CD4-positive, alpha-beta T cell treated with Interleukin-15 for 1 hour (primary cell): Measurements from ENCODE around the gene ZNF609.
"Not testable (repeated sequence)": the region's sequence is repeated elsewhere in the genome, so short reads cannot be mapped to it uniquely, and the experiment has no call there.

ENCODE experiments used
- DNase-seq: peaks from one replicate; pipeline ENCODE4 v3.0.0-alpha.2; 2020

Gene ZNF609

GRCh38 chr15:64459066-64459781 lies 1.2 kb upstream of the ZNF609 start:
- DNase-seq, result no peak

DNA sequence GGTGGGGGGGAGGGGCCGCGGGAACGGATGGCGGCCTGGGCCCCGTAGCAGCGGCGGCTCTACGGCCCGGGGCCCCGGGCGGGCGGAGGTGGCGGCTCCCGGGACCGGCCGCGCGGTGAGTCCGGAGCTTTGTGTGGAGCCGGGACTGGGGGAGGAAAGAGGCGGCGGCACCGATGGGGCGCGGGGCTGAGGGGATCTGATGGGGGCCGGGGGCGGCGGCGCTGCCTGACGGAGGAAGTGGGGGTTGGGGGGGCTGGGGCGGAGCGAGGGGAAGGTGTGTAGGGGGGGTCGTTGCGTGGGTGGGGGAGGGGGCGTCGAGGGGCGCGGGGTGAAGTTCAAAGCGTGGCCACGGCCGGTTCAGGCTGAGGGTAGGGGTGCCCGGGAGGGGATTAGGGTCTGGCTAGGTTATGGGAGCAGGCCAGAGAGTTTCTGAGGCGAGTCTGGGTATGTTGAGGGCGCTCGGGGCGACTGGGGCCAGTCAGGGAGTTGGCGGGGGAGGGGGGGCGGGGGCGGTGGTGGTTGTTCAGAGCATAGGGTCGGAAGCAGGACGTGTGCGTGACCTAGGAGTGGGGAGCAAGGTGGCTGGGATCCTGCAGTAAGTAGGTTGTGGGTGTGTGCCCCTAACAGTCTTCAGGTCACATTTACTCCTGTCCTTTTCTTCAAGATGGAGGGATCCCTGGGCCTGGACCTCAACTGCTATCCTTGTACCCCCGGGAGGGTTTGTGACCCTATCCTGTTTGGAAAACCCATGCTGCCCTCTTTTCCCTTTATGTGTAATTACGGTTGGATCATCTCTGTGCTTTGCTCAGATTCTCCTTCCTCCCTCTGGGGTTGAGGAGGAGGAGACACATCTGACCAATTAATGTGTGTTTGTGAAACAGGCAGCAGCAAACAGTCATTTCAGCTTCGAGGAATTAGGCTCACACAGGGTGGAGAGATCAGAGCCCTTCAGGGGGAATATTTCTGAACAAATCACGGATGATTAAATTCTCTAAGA lies 644 bp downstream of the ZNF609 start:
- DNase-seq, result no peak

DNA sequence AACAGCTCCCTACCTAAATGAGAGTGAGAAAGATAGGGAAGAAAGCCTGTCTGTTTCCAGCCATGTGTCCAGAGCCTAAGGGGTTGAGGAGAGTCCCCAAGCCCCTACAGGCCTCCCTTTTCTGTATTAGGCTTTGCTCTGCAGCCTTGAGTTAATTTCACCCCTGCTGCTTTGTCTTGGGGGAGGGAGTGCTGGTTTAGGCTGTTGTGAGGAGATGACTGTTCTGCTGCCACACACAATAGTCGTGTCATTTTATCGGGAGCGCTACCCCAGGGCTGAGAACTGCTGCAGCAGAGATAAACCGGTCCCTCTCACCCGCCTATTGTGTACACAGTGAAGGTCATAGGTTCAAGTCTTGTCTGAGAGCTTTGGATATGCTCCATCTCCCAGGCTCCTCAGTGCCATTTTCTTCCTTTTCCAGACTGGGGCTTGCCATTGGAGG lies 1.4 kb downstream of the ZNF609 start:
- no peak for DNase-seq

GRCh38 chr15:64462492-64462891 lies 2.1 kb downstream of the ZNF609 start:
- no peak for DNase-seq

GRCh38 chr15:64464276-64465005 lies 4.1 kb downstream of the ZNF609 start:
- DNase-seq, result no peak

DNA sequence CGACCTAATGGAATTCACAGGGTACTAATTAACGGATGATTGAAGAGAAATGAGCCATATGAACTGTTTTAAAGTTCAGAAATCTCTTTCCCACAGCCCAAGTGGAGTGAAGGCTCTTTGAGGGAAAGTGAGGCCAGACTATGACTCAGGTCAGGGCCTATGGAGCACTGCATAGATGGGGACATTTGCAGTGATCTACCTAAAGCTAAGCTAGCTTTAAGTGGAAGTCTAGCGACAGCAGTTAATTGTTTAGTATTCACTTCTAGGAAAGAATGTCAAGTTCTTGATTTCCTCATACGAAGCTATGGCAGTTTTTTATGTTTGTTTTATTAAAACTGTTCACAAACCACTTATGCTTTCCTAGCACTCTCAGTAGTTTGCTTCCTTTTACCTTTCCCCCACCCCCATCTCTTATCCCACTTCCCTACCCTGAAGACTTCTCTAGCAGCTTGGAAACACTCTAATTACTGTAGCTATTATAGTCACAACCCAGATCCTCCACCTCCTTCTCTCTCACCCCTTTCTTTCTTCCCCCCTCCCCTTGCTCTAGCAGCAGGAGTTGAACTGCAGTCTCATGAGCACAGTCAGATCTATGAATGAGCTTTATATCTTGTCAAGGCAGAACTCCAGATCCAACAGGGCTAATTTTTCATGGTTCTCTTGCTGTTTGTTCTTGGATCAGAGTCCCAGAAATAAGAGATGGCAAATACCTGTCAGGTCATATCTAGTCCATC lies 6.2 kb downstream of the ZNF609 start:
- DNase-seq, result no peak

DNA sequence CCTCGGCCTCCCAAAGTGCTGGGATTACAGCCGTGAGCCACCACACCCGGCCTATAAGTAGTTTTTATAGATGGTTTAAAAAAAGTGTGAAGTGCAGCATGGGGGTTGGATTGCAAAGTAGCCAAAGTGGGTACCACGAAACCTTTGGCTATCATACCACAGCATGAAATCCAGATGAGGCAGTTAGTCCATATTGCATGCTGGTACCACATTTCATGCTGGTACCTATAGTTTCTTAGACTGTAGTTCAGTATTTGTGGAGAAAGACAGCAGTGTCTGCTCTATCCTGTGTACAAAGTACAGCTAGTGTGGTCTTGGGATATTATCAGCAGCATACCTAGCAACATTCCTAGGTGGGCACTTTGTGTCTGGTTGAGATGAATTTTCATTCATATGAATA lies 11.8 kb downstream of the ZNF609 start:
- DNase-seq, result no peak

DNA sequence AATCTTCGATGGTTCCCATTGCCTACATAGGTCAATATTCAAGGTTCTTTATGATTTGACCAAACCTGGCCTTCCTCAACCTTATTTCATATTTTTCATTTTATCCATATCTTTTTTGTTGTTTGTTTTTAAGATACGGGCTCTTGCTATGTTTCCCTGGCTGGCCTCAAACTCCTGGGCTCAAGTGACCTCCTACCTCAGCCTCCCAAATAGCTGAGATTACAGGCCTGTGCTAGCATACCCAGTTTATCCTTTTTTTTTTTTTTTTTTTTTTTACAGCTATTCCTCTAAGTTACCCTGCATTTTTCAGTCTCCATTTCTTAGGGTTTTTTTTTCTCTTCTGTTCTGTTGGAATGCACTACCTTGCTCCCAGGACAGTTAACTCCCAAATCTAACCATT lies 14.5 kb downstream of the ZNF609 start:
- DNase-seq, result no peak

GRCh38 chr15:64476550-64476949 lies 16.2 kb downstream of the ZNF609 start:
- DNase-seq, result no peak

DNA sequence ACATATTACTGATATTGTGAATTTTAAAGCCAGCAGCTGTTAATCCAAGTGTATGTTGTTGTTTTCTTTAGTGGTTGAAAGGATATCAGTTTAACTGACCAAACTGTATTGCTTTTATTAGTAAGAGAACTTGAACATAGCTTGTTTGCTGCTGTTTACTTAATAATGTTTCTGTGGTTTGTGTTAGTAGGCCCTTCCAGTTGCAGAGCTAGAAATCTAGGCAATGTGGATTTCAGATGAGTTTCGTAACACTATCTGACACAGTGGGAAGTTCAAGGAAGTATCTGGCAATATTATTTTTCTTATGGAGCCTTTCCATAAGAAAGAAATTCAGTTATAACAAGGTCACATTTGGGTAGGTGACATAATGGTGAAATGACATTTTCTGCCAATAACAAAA lies 18.5 kb downstream of the ZNF609 start:
- no peak for DNase-seq

GRCh38 chr15:64480891-64481290 lies 20.5 kb downstream of the ZNF609 start:
- no peak for DNase-seq

DNA sequence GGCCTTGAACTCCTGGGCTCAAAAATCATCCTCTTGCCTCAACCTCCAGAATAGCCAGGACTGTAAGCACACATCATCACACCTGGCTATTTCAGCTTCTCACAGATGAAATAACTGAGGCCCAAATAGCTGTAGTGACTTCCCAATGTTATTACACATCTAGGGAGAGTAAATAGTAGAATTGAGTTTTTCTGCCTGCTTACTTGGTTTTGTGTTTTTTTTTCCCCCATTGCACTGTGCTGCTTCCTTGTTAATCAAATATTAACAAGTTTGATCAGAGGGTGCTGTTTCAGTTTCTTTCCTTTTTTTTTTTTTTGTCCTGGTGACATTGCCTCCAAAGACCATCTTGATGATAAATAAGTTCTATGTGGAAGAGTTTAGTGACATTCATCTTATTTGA lies 23.4 kb downstream of the ZNF609 start:
- no peak for DNase-seq

DNA sequence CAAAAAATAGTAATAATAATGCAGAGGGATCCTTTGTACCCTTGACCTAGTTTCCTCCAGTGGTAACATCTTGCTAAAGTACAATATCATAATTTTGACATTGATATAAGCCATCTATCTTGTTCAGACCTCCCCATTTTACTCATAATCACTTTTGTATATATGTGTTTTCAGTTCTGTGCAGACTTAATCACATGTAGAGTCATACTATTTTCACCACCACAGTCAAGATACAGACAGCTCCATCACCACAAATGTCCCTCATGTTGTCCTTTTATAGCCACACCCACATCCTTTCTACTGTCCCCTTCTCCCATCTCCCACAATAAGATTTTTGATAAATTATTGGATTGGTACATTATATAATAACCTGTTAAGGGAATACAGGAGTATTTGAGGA lies 25.4 kb downstream of the ZNF609 start:
- no peak for DNase-seq

DNA sequence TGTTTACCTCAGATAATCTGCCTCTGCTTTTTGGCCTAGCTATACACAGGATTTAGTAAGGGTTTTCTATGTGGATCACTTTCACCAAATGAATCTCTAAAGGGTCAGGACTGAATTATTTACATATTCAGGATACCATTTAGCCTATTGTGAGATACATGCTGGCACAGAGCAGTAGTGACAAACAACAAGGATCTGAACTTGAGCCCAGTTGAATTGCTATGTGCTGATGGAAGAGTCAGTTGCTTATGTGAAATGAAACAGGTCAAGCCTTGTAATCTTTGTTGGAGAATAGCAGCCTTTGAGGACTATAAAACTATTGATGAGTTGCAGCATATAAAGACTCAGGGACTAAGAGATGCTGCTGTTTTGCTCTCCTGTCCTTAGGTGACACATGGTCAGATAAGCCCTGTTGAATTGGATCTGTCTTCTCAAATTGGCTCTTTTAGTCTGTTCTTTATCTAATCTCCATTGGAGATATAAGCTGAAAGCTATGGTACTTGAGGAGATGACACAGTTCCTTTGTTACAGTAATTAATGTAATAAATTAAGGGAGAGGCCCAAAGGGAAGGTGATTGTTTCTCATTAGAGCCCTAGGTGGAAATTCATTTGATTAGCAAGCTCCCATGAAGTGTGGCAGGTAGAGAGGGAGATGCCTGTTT lies 30.4 kb downstream of the ZNF609 start:
- no peak for DNase-seq

DNA sequence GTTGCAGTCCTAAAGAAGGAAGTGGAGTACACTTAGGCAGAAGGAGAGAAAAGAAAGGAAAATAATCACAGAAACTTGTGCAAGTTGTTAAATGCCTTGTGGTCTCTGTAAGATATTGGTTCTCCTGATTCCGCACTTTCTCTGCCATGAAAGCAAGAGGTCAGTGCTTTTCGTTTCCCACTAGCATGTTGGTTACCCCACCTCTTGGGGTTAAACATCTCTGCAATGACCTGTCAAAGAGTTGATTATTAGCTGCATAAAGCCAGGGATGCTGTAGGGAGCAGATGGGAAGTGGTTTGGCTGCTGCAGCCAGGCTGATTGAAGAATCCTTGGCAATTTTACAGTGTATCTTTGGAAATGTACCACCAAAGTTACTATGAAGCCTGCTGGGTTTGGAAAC lies 33.3 kb downstream of the ZNF609 start:
- no peak for DNase-seq

DNA sequence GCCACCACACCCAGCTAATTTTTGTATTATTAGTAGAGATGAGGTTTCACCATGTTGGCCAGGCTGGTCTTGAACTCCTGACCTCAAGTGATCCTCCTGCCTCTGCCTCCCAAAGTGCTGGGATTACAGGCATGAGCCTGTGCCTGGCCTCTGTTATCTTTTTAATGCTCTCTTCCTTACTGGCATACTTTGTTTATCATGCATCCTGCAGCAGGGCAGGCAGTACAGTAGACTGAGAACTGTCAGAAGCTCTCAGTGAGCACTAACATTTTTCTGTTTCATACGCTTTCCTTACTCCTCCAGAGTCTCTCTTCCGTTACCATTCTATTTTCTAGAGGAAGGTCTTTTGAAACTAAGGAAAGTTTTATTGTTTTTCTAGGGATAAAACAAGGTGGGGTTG lies 35.6 kb downstream of the ZNF609 start:
- not testable (repeated sequence) for DNase-seq

DNA sequence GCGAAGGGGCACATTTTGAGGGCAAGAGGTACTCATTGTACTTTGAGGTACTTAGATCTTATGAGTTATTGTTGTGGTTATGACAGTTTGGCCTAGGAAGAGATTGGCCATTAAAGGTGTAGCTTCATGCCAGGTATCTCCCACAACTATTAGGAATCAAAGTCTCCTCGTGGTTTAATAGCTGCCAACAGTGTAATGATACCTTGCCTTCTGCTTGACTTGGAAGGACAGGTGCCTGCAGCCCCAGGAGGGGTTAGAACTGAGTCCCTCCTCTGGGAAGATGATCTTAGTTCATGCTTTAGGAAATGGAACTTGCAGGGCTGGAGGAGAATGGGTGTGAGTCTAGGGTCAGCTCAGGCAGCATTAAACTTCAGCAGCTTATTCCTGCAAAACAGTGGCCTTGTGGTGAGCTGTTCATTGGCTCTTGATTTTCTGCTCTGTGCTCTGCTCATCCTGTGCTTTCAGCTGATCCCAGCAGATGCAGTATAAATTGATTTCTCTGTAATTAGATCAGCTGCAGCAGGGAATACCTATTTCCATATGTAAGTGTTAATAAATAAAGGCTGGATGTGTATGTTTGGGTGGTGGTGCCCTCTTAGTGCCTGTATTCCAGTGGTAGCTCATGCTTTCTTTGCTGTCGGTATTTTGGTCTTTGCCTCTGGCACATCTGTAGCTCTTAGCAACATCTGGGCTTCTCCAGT lies 40.5 kb downstream of the ZNF609 start:
- DNase-seq, result no peak

DNA sequence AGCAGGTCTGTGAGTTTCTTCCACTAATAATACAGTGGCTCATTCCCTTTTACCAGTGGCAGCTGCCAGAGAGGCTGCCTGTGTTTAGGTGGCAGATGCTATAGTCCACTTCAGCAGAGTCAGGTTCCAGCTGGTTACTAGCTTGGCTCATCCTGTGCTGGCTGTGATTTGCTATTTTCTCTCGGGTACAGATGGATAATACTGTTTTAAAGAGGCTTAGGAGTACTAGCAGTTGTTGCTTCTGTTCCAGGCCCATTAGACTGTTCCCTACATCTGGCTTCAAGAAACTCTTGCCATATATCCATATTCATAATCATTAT lies 41.0 kb downstream of the ZNF609 start:
- no peak for DNase-seq

DNA sequence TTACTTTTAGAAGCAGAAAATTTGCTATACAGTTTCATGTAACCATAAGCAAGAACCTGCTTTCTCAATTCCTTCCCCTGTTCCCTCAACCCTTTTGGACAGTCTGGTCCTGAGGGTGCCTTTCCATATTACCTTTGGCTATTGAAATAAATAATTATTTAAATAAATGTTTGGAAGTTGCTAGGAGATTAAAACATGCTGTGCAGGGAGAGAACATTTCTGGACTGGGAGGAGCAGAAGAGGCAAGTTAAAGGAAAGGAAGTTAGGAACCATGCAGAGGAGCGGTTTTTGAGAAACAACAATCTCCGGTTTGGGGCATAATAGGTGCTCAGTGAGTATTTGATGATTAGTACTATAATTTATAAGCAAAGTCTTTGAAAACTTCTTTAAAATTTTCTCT lies 41.8 kb downstream of the ZNF609 start:
- no peak for DNase-seq

DNA sequence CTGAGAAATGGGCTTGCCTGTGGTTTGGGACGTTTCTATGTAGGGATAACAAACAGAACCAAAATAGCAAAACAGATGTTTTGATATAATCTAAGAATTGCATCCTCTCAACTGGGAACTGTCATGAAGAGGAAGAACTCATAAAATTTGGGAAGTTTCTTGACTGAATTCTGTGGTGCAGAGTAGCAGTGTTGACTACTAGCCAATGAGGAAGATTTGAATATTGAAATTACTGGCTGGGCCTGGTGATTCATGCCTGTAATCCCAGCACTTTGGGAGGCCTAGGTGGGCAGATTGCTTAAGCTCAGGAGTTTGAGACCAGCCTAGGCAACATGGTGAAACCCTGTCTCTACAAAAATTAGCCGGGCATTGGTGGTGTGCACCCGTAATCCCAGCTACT lies 42.2 kb downstream of the ZNF609 start:
- no peak for DNase-seq

DNA sequence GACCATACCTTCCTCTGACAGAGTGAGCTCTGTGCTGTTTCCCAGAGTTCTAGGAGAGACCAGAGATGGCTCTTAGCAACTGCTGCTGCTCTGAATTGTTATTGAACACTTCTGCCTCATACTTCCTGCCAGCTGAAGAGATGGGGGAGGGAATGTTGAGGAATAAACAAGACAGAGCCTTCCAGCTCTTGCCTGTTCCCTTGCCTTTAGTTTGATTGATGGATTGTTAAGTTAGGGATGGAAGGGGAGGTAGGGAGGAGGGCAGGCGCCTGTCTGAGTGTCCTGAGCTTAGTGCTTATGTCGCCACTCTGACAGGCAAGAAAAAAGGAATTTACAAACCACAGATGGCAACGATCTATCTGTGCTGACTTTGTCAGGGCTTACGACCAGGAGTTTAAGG lies 42.8 kb downstream of the ZNF609 start:
- DNase-seq, result no peak

DNA sequence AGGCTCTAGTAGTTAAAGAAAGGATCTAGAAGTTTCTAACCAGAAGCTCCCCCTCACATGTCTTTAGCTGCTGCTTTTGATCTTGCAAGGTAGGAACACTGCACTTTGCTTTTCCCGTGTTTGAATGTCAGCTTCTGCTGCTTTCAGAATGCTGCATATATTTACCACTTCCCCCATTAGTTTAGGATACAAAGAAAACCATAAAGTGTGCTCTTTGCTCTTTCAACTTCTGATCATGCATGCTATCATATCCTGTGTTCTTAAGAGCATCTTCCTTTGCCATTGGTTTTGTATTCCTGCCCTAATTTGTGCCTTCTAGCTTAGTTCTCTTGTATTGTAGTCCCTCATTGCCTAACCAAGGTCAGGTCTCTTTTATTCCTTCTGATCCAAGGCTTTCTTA lies 43.3 kb downstream of the ZNF609 start:
- DNase-seq, result no peak
